Lower lobe of right lung (tissue), 2 donors: ENCODE results near the gene PKLR. TPM values are rescaled to one million over a fixed set of nuclear protein-coding genes. Genes with fewer than 3 reads are reported as not detected.
"Not testable (repeated sequence)": the region's sequence is repeated elsewhere in the genome, so short reads cannot be mapped to it uniquely, and the experiment has no call there.

ENCODE experiments used
- ATAC-seq, 2 donors: fragments of 200-7000 bp; cut with Tn5 transposase; one replicate each; pipeline ENCODE4 v1.9.1; 2020 to 2022; ENCODE audit warnings: mild to moderate bottlenecking in 2 of 2, moderate library complexity in 2 of 2
- DNase-seq: peaks from one replicate; pipeline ENCODE4 v3.0.0-alpha.2; 2020
- H3K27ac ChIP-seq: fragments of 200-600 bp; one replicate; pipeline ENCODE4 v1.8.0; 2022
- H3K27me3 ChIP-seq: fragments of 200-600 bp; one replicate; pipeline ENCODE4 v1.8.0; 2022; ENCODE audit warnings: low read depth
- H3K36me3 ChIP-seq: fragments of 200-600 bp; one replicate; pipeline ENCODE4 v1.8.0; 2022; ENCODE audit warnings: mild to moderate bottlenecking
- H3K4me1 ChIP-seq: fragments of 200-600 bp; one replicate; pipeline ENCODE4 v1.8.0; 2022
- H3K4me3 ChIP-seq: fragments of 200-600 bp; one replicate; pipeline ENCODE4 v1.8.0; 2022; ENCODE audit warnings: mild to moderate bottlenecking
- H3K9me3 ChIP-seq: fragments of 200-600 bp; one replicate; pipeline ENCODE4 v1.8.0; 2022
- CTCF ChIP-seq: fragments of 200-600 bp; IDR thresholded peaks from one replicate; pipeline ENCODE4 v1.8.0; 2022; ENCODE audit warnings: antibody characterized with exemption, mild to moderate bottlenecking
- intact Hi-C: fragments of 100-400 bp; cut with DNase I; formaldehyde crosslinking; loops from one replicate; pipeline ENCODE4 v1.11.0; 2022
- total RNA-seq: library from RNA; stranded (reverse); fragmentation: NEBNext Ultra II Directional; extraction: Animal tissue kit (Norgen Biotek cat#: 25700); gene quantifications from one replicate; pipeline ENCODE4 v1.2.1, GENCODE V29; 2021
- donor health status: DM: no; HTN: yes; CAD: no; lungs with severe emphysema.

PKLR gene
- total RNA-seq, 1 donor from 2014 or later, result not detected

- peak overlapping the region; percentile 11 for H3K27ac ChIP-seq
- no peaks in the 10 kb centered on the region for H3K27me3 ChIP-seq
- TF ChIP-seq CTCF, result no peak
- ATAC-seq (no peak), DNase-seq (no peak)
- intact Hi-C loops, result no loop called here
- peaks cover 16% of the 10 kb centered on the region for H3K36me3 ChIP-seq
- H3K4me1 ChIP-seq, result peaks cover 34% of the 10 kb centered on the region
- no peaks in the 10 kb centered on the region for H3K9me3 ChIP-seq
- H3K4me3 ChIP-seq, result no peak overlapping the region
Observed at GRCh38 chr1:155253208-155253607, 48.0 kb downstream of the PKLR start.

- Histone ChIP-seq H3K4me3 (no peak overlapping the region), H3K9me3 (no peaks in the 10 kb centered on the region), H3K27me3 (no peaks in the 10 kb centered on the region), H3K4me1 (peaks cover 34% of the 10 kb centered on the region), H3K27ac (no peak overlapping the region), H3K36me3 (peaks cover 10% of the 10 kb centered on the region)
- ATAC-seq (no peak), DNase-seq (no peak)
- TF ChIP-seq CTCF, result no peak
- intact Hi-C loops, result no loop called here
Observed at GRCh38 chr1:155251566-155251965, 49.7 kb downstream of the PKLR start.

- intact Hi-C loops, result no loop called here
- peaks cover 28% of the 10 kb centered on the region for H3K4me1 ChIP-seq
- TF ChIP-seq CTCF, result peak; percentile 100
- ATAC-seq (peak; percentile 87 to 94), DNase-seq (peak; percentile 95)
- peaks cover 9% of the 10 kb centered on the region for H3K36me3 ChIP-seq
- peak overlapping the region; percentile 56 for H3K27ac ChIP-seq
- H3K9me3 ChIP-seq, result no peaks in the 10 kb centered on the region
- peak overlapping the region; percentile 39 for H3K4me3 ChIP-seq
- H3K27me3 ChIP-seq, result no peaks in the 10 kb centered on the region
Observed at GRCh38 chr1:155250633-155251449, 50.4 kb downstream of the PKLR start.

GRCh38 chr1:155250246-155250632 lies 51.0 kb downstream of the PKLR start:
- peak overlapping the region; percentile 56 for H3K27ac ChIP-seq
- peaks cover 9% of the 10 kb centered on the region for H3K36me3 ChIP-seq
- TF ChIP-seq CTCF, result no peak
- H3K4me3 ChIP-seq, result peak overlapping the region; percentile 39
- H3K27me3 ChIP-seq, result no peaks in the 10 kb centered on the region
- H3K4me1 ChIP-seq, result peaks cover 28% of the 10 kb centered on the region
- ATAC-seq (peak in 1 of 2 donors; percentile 0), DNase-seq (no peak)
- H3K9me3 ChIP-seq, result no peaks in the 10 kb centered on the region
- intact Hi-C loops, result no loop called here

- H3K27me3 ChIP-seq, result no peaks in the 10 kb centered on the region
- no peak for TF ChIP-seq CTCF
- no peak overlapping the region for H3K4me3 ChIP-seq
- intact Hi-C loops, result no loop called here
- H3K36me3 ChIP-seq, result peaks cover 9% of the 10 kb centered on the region
- H3K4me1 ChIP-seq, result peaks cover 28% of the 10 kb centered on the region
- H3K9me3 ChIP-seq, result no peaks in the 10 kb centered on the region
- ATAC-seq (no peak), DNase-seq (no peak)
- no peak overlapping the region for H3K27ac ChIP-seq
Observed at GRCh38 chr1:155247667-155248553, 53.3 kb downstream of the PKLR start.

- H3K4me1 ChIP-seq, result peaks cover 31% of the 10 kb centered on the region
- ATAC-seq, DNase-seq, H3K27ac ChIP-seq, H3K36me3 ChIP-seq, H3K9me3 ChIP-seq, H3K4me3 ChIP-seq, H3K27me3 ChIP-seq, intact Hi-C loops: not testable (repeated sequence)
Observed at GRCh38 chr1:155246796-155247195, 54.4 kb downstream of the PKLR start.
